A549 (cell line): Measurements from ENCODE around the gene ARHGAP19. TPM values are rescaled to one million over a fixed set of nuclear protein-coding genes. Genes with fewer than 3 reads are reported as not detected.

Experiments used
- ATAC-seq, 2 experiments: fragments of 200-7000 bp in 1 of 2; fragments of >200 bp in 1 of 2; cut with Nextera tagmentation in 1 of 2; cut with Tn5 transposase in 1 of 2; 3 replicates each; pipeline versions ENCODE4 v1.8.0 to v1.9.1; 2018 to 2020; ENCODE audit warnings: mild to moderate bottlenecking in 1 of 2, moderate library complexity in 1 of 2
- CTCF ChIA-PET: fragments of 300-600 bp; sonication (Branson Sonifier 250); formaldehyde crosslinking; extraction: SDS; loops from one replicate; lab custom pipeline; 2021; ENCODE audit warnings: antibody characterized with exemption, inconsistent platforms; lab: Yijun Ruan, JAX
- POLR2A ChIA-PET: fragments of 350-600 bp; formaldehyde crosslinking; extraction: SDS; loops from one replicate; lab custom pipeline; 2021; ENCODE audit warnings: antibody characterized with exemption, inconsistent platforms; lab: Yijun Ruan, JAX
- DNase-seq, 2 experiments: peaks; one replicate each; pipeline versions ENCODE4 v3.0.0 to v3.0.0-alpha.2; 2011 to 2016; ENCODE audit warnings: low read depth in 1 of 2, low spot score in 1 of 2
- FAIRE-seq: peaks from 2 replicates; lab custom pipeline; 2011; peaks lifted over from hg19 to GRCh38; lab: Jason Lieb, UNC
- H3K27ac ChIP-seq, 2 experiments: fragments of >200 bp; sonication (Bioruptor Twin); formaldehyde crosslinking; 3 replicates each; pipeline ENCODE4 v1.5.1; 2016 to 2017
- H3K4me1 ChIP-seq: fragments of >200 bp; sonication (Bioruptor Twin); formaldehyde crosslinking; 3 replicates; pipeline ENCODE4 v1.6.1; 2016
- H3K4me2 ChIP-seq: fragments of >200 bp; sonication (Bioruptor Twin); formaldehyde crosslinking; 3 replicates; pipeline ENCODE4 v1.6.1; 2016
- H3K4me3 ChIP-seq: fragments of >200 bp; sonication (Bioruptor Twin); formaldehyde crosslinking; 3 replicates; pipeline ENCODE4 v1.5.1; 2016
- H3K9me3 ChIP-seq: fragments of >200 bp; sonication (Bioruptor Twin); formaldehyde crosslinking; 3 replicates; pipeline ENCODE4 v1.6.1; 2016
- CBX2 ChIP-seq: fragments of 200-600 bp; sonication (generic); IDR thresholded peaks from 2 replicates; pipeline ENCODE4 v1.6.1; 2016; ENCODE audit warnings: low read depth, mild to moderate bottlenecking, borderline replicate concordance
- CBX8 ChIP-seq: fragments of 200-600 bp; sonication (generic); IDR thresholded peaks from 2 replicates; pipeline ENCODE4 v1.6.1; 2016
- CEBPB ChIP-seq, 2 experiments: fragments of >200 bp in 1 of 2; sonication (Bioruptor Twin) in 1 of 2; formaldehyde crosslinking in 1 of 2; IDR thresholded peaks; 2 replicates each; pipeline ENCODE4 v1.6.1; 2012 to 2016
- CHD4 ChIP-seq: fragments of 200-600 bp; sonication (generic); IDR thresholded peaks from 2 replicates; pipeline ENCODE4 v1.6.1; 2016; ENCODE audit warnings: antibody characterized with exemption, mild to moderate bottlenecking, borderline replicate concordance
- E2F6 ChIP-seq: IDR thresholded peaks from 2 replicates; pipeline ENCODE4 v1.6.1; 2012; ENCODE audit warnings: low read depth, borderline replicate concordance
- ESRRA ChIP-seq: fragments of 150-350 bp; IDR thresholded peaks from 2 replicates; pipeline ENCODE4 v1.6.1; 2014; ENCODE audit warnings: mild to moderate bottlenecking, low read length, borderline replicate concordance
- FOSL2 ChIP-seq, 2 experiments: fragments of 450-650 bp in 1 of 2; fragments of >200 bp in 1 of 2; sonication (Bioruptor Twin) in 1 of 2; formaldehyde crosslinking; IDR thresholded peaks; 2 replicates each; pipeline versions ENCODE4 v1.5.0 to v1.6.1; 2016 to 2020; ENCODE audit warnings: mild to moderate bottlenecking in 1 of 2, moderate library complexity in 1 of 2
- HES2 ChIP-seq: fragments of >200 bp; sonication (Bioruptor Twin); formaldehyde crosslinking; IDR thresholded peaks from 2 replicates; pipeline ENCODE4 v1.6.1; 2016
- HEYL ChIP-seq: fragments of 250-450 bp; sonication (Bioruptor Pico); IDR thresholded peaks from 2 replicates; pipeline ENCODE4 v1.8.0; 2021; ENCODE audit warnings: mild to moderate bottlenecking, moderate library complexity
- HOXB13 ChIP-seq: fragments of 250-450 bp; sonication (Bioruptor Pico); IDR thresholded peaks from 2 replicates; pipeline ENCODE4 v1.5.0; 2020; ENCODE audit warnings: low read depth, mild to moderate bottlenecking, moderate library complexity
- HOXB5 ChIP-seq: fragments of 250-450 bp; sonication (Bioruptor Pico); IDR thresholded peaks from 2 replicates; pipeline ENCODE4 v1.5.0; 2020; ENCODE audit warnings: mild to moderate bottlenecking, moderate library complexity
- KDM5A ChIP-seq: fragments of 200-600 bp; sonication (generic); IDR thresholded peaks from 2 replicates; pipeline ENCODE4 v1.6.1; 2016; ENCODE audit warnings: antibody characterized with exemption, mild to moderate bottlenecking
- MAX ChIP-seq: IDR thresholded peaks from 2 replicates; pipeline ENCODE4 v1.6.1; 2012
- MAZ ChIP-seq: fragments of 150-350 bp; IDR thresholded peaks from 2 replicates; pipeline ENCODE4 v1.6.1; 2014; ENCODE audit warnings: antibody characterized with exemption, low read depth, low read length, borderline replicate concordance
- NFE2L2 ChIP-seq: fragments of 150-350 bp; conservative IDR thresholded peaks from 2 replicates; pipeline ENCODE4 v1.6.1; 2014; ENCODE audit warnings: low read length
- NPAS2 ChIP-seq: fragments of 250-450 bp; sonication (Bioruptor Pico); IDR thresholded peaks from 2 replicates; pipeline ENCODE4 v1.8.0; 2022; ENCODE audit warnings: mild to moderate bottlenecking, moderate library complexity, borderline replicate concordance
- PBX3 ChIP-seq: IDR thresholded peaks from 2 replicates; pipeline ENCODE4 v1.6.1; 2012
- PHF8 ChIP-seq: fragments of 200-600 bp; sonication (generic); IDR thresholded peaks from 2 replicates; pipeline ENCODE4 v1.6.1; 2016; ENCODE audit warnings: low read depth, mild to moderate bottlenecking, antibody characterized with exemption, moderate library complexity, borderline replicate concordance
- RNF2 ChIP-seq: fragments of 200-600 bp; sonication (generic); IDR thresholded peaks from 2 replicates; pipeline ENCODE4 v1.6.1; 2016; ENCODE audit warnings: low read depth, mild to moderate bottlenecking, antibody characterized with exemption, moderate library complexity, borderline replicate concordance
- SMC3 ChIP-seq: fragments of >200 bp; sonication (Bioruptor Twin); formaldehyde crosslinking; IDR thresholded peaks from 3 replicates; pipeline ENCODE4 v1.6.1; 2018; ENCODE audit warnings: inconsistent platforms
- TP53 ChIP-seq: fragments of 250-450 bp; sonication (Bioruptor Pico); IDR thresholded peaks from 2 replicates; pipeline ENCODE4 v1.5.0; 2021; ENCODE audit warnings: mild to moderate bottlenecking, moderate library complexity
- USF2 ChIP-seq: fragments of 450-650 bp; IDR thresholded peaks from 2 replicates; pipeline ENCODE4 v1.6.1; 2014; ENCODE audit warnings: antibody characterized with exemption
- ZFP36 ChIP-seq: fragments of 450-650 bp; IDR thresholded peaks from 2 replicates; pipeline ENCODE4 v1.6.1; 2014; ENCODE audit warnings: borderline replicate concordance; ENCODE audit not compliant: partially characterized antibody
- ZNF302 ChIP-seq: fragments of 250-450 bp; sonication (Bioruptor Pico); IDR thresholded peaks from 2 replicates; pipeline ENCODE4 v1.9.0; 2021; ENCODE audit warnings: inconsistent platforms, mild to moderate bottlenecking, moderate library complexity
- WGBS: methylation state at CpG from one replicate; pipeline ENCODE4 v1.1.6; 2017; ENCODE audit errors: missing lambda C conversion rate; 5-methylcytosine and 5-hydroxymethylcytosine counted together
- polyA plus RNA-seq, 4 experiments: library from polyadenylated mRNA; depleted of rRNA in 3 of 4; stranded (reverse); fragments of >200 nt; fragmentation: RNase III in 1 of 4; extraction: RNeasy Plus Mini Kit Qiagen cat#74134 plus additional on column Dnase treatment in 1 of 4; gene quantifications; 2 replicates in 3 of 4; 3 replicates in 1 of 4; pipeline ENCODE4 v1.2.3, GENCODE V29; 2011 to 2017

Gene ARHGAP19
- polyA plus RNA-seq, 2 of the 4 experiments (the other 2 are of a cell fraction) = 6.0 to 11.9 TPM

- TF ChIP-seq NPAS2 (CRISPR knock-in tag) = no peak
- no peak for TF ChIP-seq CEBPB (IDR thresholded peaks at IDR 0.05)
- no peak; the same call in 1 of the 2 replicates for TF ChIP-seq MAX
- TF ChIP-seq HES2 = no peak
- no peak for TF ChIP-seq HEYL (CRISPR knock-in tag)
- no peak for TF ChIP-seq NFE2L2
- peak; percentile 89 for TF ChIP-seq ESRRA
- no peak for TF ChIP-seq HOXB5
- TF ChIP-seq MAZ = no peak
- no peak for TF ChIP-seq ZNF302 (CRISPR knock-in tag)
Observed at GRCh38 chr10:97196223-97197029, 96.0 kb downstream of the ARHGAP19 start (continued).

- ChIA-PET CTCF (interaction anchor here (0.7 to 32.0 kb wide), 29 partner anchors 8 to 825 kb away, joined by 3 to 779 read pairs (median 5); partner anchors contain the start of gene SLIT1), POLR2A (no interaction called here)
- ATAC-seq = peak in 1 of 2 experiments; percentile 33; a peak in 3 of 6 replicates
- no peaks in the 10 kb centered on the region for H3K9me3 ChIP-seq
- no peaks in the 10 kb centered on the region for H3K4me1 ChIP-seq
- peak overlapping the region; percentile 58 for H3K4me3 ChIP-seq
- DNase-seq = no peak
- peak overlapping the region; percentile 81 for H3K4me2 ChIP-seq
- 50% methylated on average over 11 of the region's 11 CpGs for WGBS
- TF ChIP-seq HOXB5 (no peak), E2F6 (no peak), ZFP36 (no peak), FOSL2 (IDR thresholded peaks at IDR 0.05) (no peak), FOSL2 (CRISPR knock-in tag; IDR thresholded peaks at IDR 0.05) (no peak), TP53 (CRISPR knock-in tag) (no peak), PHF8 (no peak), CBX8 (no peak), USF2 (no peak), HOXB13 (CRISPR knock-in tag) (no peak), CHD4 (no peak), RNF2 (no peak), PBX3 (no peak), MAZ (no peak), KDM5A (no peak), SMC3 (no peak), CBX2 (no peak)
- peak overlapping the region; percentile 51 to 79; a peak in 5 of 6 replicates for H3K27ac ChIP-seq
- FAIRE-seq = no peak
Observed at GRCh38 chr10:97195706-97196222, 96.7 kb downstream of the ARHGAP19 start.
